Osteoblast (primary cell): ENCODE data around the gene SH3RF3. TPM values are rescaled to one million over a fixed set of nuclear protein-coding genes. Genes with fewer than 3 reads are reported as not detected.

Experiments
- DNase-seq: peaks from one replicate; pipeline ENCODE4 v3.0.0; 2011; ENCODE audit warnings: low spot score, mixed read lengths; ENCODE audit not compliant: insufficient read length; ENCODE audit errors: missing footprints
- H2AFZ ChIP-seq: 2 replicates; pipeline ENCODE4 v1.6.0; 2011; ENCODE audit warnings: mild to moderate bottlenecking, low read length
- H3K27ac ChIP-seq: 2 replicates; pipeline ENCODE4 v1.5.1; 2011; ENCODE audit warnings: mild to moderate bottlenecking, low read depth, low read length, moderate library complexity
- H3K27me3 ChIP-seq: 2 replicates; pipeline ENCODE4 v1.6.0; 2012; ENCODE audit warnings: mild to moderate bottlenecking, control low read depth, inconsistent platforms, low read length, moderate library complexity; ENCODE audit not compliant: insufficient read depth
- H3K36me3 ChIP-seq: 2 replicates; pipeline ENCODE4 v1.5.1; 2011; ENCODE audit warnings: mild to moderate bottlenecking, low read length, control low read depth, moderate library complexity; ENCODE audit not compliant: insufficient read depth
- H3K4me1 ChIP-seq: 2 replicates; pipeline ENCODE4 v1.5.1; 2011; ENCODE audit warnings: mild to moderate bottlenecking, low read length, control low read depth, moderate library complexity; ENCODE audit not compliant: insufficient read depth
- H3K4me2 ChIP-seq: 2 replicates; pipeline ENCODE4 v1.6.0; 2011; ENCODE audit warnings: mild to moderate bottlenecking, low read length; ENCODE audit not compliant: insufficient read depth
- H3K4me3 ChIP-seq: fragments of 200-600 bp; sonication (generic); 3 replicates; pipeline ENCODE4 v1.5.1; 2012; ENCODE audit warnings: mild to moderate bottlenecking, low read length, inconsistent platforms; ENCODE audit not compliant: insufficient read depth
- H3K79me2 ChIP-seq: 2 replicates; pipeline ENCODE4 v1.6.0; 2012; ENCODE audit warnings: mild to moderate bottlenecking, low read length, control low read depth, inconsistent platforms; ENCODE audit not compliant: insufficient read depth
- H3K9me3 ChIP-seq: 2 replicates; pipeline ENCODE4 v1.5.1; 2011; ENCODE audit warnings: low read depth, low read length, control low read depth
- H4K20me1 ChIP-seq: 2 replicates; pipeline ENCODE4 v1.6.0; 2012; ENCODE audit warnings: mild to moderate bottlenecking, low read length, control low read depth; ENCODE audit not compliant: insufficient read depth
- CTCF ChIP-seq: IDR thresholded peaks from 2 replicates; pipeline ENCODE4 v1.5.1; 2011; ENCODE audit warnings: mild to moderate bottlenecking, low read depth, low read length, moderate library complexity; ENCODE audit errors: extremely low read depth
- total RNA-seq: library from RNA; depleted of rRNA; stranded (reverse); fragments of >200 nt; gene quantifications from 2 replicates; pipeline ENCODE4 v1.2.3, GENCODE V29; 2012

The SH3RF3 gene
- total RNA-seq, 1 donor: 14.8 TPM

GRCh38 chr2:109168086-109168485 lies 39.1 kb downstream of the SH3RF3 start:
- TF ChIP-seq CTCF: no peak
- Histone ChIP-seq H3K4me1 (peaks cover 64% of the 10 kb centered on the region), H3K27ac (no peak overlapping the region)

GRCh38 chr2:109168716-109169115 lies 39.7 kb downstream of the SH3RF3 start:
- H2AFZ ChIP-seq: no peak overlapping the region
- no peak for TF ChIP-seq CTCF
- H3K4me3 ChIP-seq: no peak overlapping the region
- no peak overlapping the region for H3K27ac ChIP-seq
- no peaks in the 10 kb centered on the region for H3K9me3 ChIP-seq
- H4K20me1 ChIP-seq: no peaks in the 10 kb centered on the region
- H3K79me2 ChIP-seq: peaks cover 40% of the 10 kb centered on the region
- no peak overlapping the region for H3K4me2 ChIP-seq
- peaks cover 3% of the 10 kb centered on the region for H3K36me3 ChIP-seq
- no peaks in the 10 kb centered on the region for H3K27me3 ChIP-seq
- no peak for DNase-seq
- peaks cover 68% of the 10 kb centered on the region for H3K4me1 ChIP-seq

More at GRCh38 chr2:109168086-109168485, 39.1 kb downstream of the SH3RF3 start:
- H3K36me3 ChIP-seq: peaks cover 3% of the 10 kb centered on the region
- no peak overlapping the region for H2AFZ ChIP-seq
- H3K27me3 ChIP-seq: no peaks in the 10 kb centered on the region
- peaks cover 40% of the 10 kb centered on the region for H3K79me2 ChIP-seq
- no peaks in the 10 kb centered on the region for H4K20me1 ChIP-seq
- H3K4me3 ChIP-seq: no peak overlapping the region
- H3K4me2 ChIP-seq: no peak overlapping the region
- DNase-seq: no peak
- no peaks in the 10 kb centered on the region for H3K9me3 ChIP-seq

GRCh38 chr2:109170645-109171044 lies 41.6 kb downstream of the SH3RF3 start:
- H4K20me1 ChIP-seq: no peaks in the 10 kb centered on the region
- peaks cover 3% of the 10 kb centered on the region for H3K36me3 ChIP-seq
- no peaks in the 10 kb centered on the region for H3K9me3 ChIP-seq
- H2AFZ ChIP-seq: no peak overlapping the region
- H3K4me1 ChIP-seq: peaks cover 60% of the 10 kb centered on the region
- H3K4me3 ChIP-seq: no peak overlapping the region
- peak overlapping the region; percentile 93 for H3K27ac ChIP-seq
- peaks cover 55% of the 10 kb centered on the region for H3K79me2 ChIP-seq
- H3K4me2 ChIP-seq: peak overlapping the region; percentile 23
- TF ChIP-seq CTCF: no peak
- H3K27me3 ChIP-seq: no peaks in the 10 kb centered on the region
- no peak for DNase-seq

- Histone ChIP-seq H3K79me2 (peaks cover 60% of the 10 kb centered on the region), H2AFZ (no peak overlapping the region), H4K20me1 (no peaks in the 10 kb centered on the region), H3K36me3 (peaks cover 3% of the 10 kb centered on the region), H3K9me3 (no peaks in the 10 kb centered on the region), H3K4me3 (peak overlapping the region; percentile 54), H3K4me2 (peak overlapping the region; percentile 23), H3K27me3 (no peaks in the 10 kb centered on the region), H3K4me1 (peaks cover 49% of the 10 kb centered on the region), H3K27ac (peak overlapping the region; percentile 93)
- TF ChIP-seq CTCF: peak; percentile 25
- peak; percentile 92 for DNase-seq
These were observed 42.7 kb downstream of the SH3RF3 start for GRCh38 chr2:109171444-109172334.
